ENCODE measurements around the gene SMAD5.

The SMAD5 gene

DNA sequence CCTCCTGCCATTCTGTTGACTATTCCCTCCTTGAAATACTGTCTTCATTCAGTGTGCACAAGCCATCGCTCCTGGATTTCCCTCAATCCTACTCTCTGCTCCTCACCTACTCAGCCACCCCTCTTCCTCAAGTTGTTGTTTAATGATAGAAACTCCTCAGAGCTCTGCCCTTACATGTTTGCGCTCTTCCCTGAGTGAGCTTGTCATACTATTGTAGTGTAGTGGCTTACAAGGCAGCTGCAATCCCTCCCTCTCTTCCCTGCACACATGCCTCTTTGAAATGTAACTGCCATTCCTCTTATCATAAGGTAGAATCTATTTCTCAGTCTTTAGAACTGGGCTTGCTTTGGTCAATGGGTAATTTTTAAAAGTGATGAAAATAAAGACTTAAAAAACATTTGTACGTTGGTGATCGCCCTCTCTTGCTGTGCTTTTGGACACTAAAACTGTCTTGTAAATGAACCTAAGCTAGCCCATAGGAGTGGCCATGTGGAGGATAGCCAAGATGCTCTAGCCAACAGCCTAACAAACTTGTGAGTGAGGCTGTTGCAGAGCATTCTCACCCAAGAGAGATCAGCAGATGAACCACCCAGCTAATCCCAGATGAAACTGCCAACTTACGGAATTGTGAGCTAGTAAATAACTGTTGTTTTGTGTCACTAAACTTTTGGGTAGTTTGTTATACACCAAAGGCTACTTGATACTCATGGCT lies 18.1 kb upstream of the SMAD5 start:
- DNase-seq (ENCODE audit: low read depth, low spot score) = peak; percentile 81
- peak overlapping the region; percentile 72 for H3K27ac ChIP-seq

DNA sequence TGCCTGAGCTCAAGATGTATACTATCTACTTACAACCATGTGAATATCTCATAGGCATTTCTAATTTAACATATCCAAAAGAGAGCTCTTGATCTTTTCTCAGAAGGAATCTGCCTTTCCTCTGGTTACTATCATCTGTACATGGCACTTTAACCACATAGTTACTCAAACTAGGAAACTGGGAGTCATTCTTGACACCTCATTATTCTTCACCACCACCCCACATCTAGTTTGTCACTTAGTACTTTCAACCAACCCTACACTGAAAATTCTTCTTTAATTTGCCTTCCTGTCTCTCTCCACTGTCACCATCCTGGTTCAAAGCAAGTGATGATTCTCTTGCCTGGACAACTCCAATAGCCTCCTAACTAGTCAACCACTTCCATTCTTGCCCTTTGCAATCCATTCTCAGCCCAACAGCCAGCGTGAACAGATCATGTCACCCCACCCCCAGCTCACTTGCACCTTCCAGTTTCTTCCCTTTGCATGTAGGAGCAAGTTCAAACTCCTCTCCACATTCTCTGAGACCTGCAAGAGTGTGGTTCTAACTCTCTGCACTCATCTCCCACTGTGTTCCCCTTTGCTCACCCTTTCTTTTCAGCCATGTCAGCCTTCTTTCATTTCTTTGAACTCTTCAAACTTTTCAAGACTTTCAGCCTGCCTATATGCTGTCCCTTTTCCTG lies 17.3 kb upstream of the SMAD5 start:
- H3K27ac ChIP-seq = peak overlapping the region; percentile 72
- peak; percentile 62 for DNase-seq (ENCODE audit: low read depth, low spot score)

DNA sequence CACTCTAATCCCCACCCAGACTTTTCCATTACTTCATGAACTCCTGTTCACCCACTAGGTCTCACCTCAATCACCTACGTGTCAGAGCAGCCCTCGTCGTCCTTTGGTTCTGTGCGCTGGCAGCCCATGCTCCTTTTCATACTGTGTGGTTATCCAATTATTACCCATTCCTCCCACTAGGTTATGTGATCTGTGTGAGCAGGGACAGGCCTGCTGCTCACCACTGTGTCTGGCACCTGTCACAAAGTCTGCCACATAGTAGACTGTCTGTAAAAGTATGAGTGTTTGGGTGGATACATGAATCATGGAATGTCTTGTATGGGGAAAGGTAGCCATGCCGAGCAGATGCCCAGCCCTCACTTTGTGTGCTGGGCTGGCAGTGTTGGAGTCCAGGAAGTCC lies 12.1 kb upstream of the SMAD5 start:
- H3K27ac ChIP-seq = no peak overlapping the region
- DNase-seq (ENCODE audit: low read depth, low spot score) = no peak

DNA sequence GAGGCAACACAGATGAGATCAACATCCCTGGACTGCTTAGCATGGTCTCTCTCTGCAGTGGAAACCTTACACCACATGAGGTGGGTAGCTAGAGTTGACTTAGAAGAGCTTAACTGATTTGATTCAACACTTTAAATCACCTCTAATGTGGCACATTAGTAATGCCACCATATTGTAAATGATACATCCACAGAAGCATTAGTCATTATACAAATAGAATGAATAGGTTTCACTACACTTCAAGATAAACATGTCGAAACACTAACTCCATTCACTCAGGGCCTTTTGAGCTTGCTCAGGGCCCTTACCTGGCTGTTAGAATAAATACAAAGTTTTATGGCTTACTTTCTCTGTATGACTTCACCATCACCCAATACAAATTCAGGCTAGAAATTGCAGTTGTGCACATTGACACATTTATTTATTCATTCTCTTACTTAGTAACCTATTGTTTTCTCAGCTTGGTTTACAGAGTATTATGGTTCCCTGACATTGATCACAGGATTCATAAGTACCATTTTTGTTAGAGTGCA lies 9.3 kb upstream of the SMAD5 start:
- DNase-seq (ENCODE audit: low read depth, low spot score) = peak; percentile 96
- peak overlapping the region; percentile 64 for H3K27ac ChIP-seq

DNA sequence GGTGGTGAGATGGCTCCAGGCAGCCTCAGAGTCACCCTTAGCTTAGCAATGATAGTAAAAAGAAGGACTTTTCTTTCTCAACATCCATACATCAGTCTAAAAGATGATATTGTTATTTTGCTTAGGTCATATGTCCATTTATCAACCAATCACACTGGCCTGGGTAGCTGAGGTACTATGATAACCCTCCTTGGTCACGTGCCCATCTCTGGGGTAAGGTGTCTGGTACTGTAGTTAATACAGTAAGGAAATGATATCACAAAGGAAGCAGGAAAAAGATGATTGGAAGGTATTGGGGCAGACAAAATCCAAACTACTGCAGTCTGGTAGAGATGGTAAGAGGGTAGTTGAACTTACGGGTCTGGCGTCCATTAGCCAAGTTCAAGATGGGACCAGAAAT lies 5.1 kb upstream of the SMAD5 start:
- no peak for DNase-seq (ENCODE audit: low read depth, low spot score)

DNA sequence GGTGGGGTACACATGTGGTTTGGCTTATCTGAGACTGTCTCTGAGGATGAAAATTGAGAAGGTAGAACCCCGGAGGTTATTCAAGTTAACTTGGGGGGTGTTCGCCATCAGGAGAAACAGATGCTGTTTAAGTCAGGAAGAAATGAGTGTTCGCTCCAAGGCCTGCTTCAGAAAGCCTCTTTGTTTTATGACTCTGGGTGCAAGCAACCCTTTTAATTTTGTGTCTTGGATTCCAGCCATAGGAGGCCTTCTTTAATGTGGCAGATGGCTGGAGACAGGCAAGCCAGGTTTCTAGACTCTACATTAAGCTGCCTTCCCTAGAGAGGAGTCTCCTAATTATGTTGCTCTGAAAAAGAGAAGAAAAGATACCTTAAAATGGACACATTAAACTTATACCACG lies 4.2 kb upstream of the SMAD5 start:
- no peak for DNase-seq (ENCODE audit: low read depth, low spot score)
- no peak overlapping the region for H3K27ac ChIP-seq

More for the DNA sequence above, 5.1 kb upstream of the SMAD5 start:
- no peak overlapping the region for H3K27ac ChIP-seq

DNA sequence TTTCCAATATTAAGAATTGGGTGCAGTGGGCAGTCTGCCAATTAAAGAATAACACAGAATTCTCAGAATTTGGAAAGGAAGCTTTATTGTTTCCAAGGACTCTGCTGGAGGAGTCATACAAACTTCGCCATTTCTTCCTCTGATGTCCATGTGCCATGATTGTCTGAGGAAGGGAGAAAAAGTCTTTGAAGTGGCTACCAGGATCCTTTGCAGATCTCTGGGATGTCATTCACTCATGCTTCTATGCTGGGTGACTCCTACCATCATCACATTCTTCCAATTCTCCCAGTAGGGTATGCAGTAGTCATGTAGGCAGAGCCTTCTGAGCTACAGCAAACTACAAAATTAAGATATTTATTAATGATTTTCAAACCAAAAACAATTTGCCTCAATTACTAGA lies 3.2 kb upstream of the SMAD5 start:
- no peak for DNase-seq (ENCODE audit: low read depth, low spot score)
- H3K27ac ChIP-seq = no peak overlapping the region

DNA sequence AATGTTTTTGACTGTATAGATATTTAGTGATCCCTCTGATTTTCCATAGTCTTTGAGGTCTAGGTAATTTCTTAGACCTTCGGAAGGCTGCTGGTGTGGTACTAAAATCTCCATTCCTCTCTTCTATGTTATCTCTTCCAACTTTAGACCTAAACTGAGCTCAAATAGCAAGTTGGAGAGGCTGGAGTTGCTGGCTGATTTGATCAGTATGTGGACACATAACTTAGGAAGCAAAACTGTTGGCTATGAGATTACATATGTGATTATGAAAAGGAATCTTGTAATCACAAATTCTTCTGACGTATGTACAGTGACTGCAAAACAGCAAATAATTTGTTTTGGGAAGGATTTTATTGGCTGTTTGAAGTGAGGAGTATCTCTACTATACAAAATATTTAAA lies 2.1 kb upstream of the SMAD5 start:
- DNase-seq (ENCODE audit: low read depth, low spot score) = no peak
- no peak overlapping the region for H3K27ac ChIP-seq

DNA sequence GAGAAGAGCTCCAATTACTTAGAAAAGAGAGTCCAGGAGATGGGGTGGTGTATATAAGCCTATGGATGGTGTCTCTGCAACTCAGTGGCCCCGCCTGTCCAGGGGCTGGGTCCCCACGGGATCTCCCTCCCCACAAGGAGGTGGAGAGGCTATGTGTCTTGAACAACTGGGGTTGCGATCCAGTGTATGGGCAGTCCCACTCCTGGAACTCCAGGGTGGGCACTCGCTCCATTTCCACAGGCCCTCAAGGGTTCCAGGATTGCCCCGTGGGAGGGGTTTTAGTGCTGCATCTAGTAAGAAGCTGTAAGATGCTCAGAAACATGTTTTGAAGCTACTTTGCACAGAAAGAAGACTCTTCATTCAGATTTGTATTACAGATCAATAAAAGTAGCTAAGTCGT lies 558 bp upstream of the SMAD5 start:
- H3K27ac ChIP-seq = peak overlapping the region; percentile 89
- DNase-seq (ENCODE audit: low read depth, low spot score) = no peak

DNA sequence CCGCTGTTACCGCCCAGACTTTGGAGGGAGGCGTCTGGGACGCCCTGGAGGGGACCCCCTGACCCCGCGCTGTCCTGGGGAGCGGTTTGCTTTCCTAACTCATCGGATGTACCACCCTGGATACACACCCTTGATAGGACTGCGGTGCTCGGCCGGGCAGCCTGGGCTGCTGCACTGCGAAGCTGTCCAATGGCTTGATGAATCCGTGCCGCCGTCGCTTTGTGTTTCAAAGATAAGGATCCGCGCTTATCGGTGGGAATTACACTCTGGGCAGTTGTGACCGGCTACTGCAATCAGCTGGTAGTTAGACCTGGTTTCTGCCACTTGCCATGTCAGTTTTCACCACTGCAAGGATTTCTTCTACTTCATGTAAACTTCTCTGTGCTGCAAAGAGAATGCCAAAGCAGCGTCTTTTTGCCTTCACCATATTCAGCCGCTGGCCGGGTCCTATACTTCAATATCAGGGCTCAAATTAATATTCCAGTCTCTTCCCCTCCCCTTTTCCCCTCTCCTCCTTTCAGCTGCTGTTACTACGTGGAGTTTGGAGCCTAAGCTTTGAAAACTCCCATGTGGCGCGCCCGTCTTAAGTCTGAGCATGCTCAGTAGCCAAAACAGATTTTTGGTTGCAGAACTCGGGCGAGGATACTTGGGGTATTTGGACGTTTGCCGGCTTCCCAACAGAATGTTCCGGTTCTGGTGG lies 727 bp downstream of the SMAD5 start:
- peak overlapping the region; percentile 89 for H3K27ac ChIP-seq
- no peak for DNase-seq (ENCODE audit: low read depth, low spot score)

DNA sequence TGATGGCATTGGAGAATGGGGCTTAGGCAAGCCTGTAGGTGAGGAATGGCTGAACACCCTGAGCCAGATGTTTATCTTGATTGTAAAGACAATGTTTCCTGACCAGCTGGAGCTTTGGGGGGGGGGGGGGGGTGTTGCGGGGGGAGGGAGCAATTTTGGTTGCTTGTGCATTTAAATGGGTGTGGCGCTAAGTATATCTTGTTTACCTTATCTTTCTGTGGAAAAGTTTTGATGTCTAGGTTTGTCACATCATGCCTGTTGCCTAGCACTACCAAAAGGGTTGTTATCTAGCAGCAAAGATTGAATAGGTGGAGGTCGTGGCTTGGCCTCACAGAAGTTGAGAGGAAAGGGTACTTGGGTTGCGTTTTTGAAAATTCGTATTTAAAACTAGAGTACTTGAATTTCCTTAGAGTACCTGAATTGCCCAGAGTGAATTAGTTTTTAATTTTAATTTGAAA lies 1.3 kb downstream of the SMAD5 start:
- H3K27ac ChIP-seq = peak overlapping the region; percentile 89
- no peak for DNase-seq (ENCODE audit: low read depth, low spot score)

DNA sequence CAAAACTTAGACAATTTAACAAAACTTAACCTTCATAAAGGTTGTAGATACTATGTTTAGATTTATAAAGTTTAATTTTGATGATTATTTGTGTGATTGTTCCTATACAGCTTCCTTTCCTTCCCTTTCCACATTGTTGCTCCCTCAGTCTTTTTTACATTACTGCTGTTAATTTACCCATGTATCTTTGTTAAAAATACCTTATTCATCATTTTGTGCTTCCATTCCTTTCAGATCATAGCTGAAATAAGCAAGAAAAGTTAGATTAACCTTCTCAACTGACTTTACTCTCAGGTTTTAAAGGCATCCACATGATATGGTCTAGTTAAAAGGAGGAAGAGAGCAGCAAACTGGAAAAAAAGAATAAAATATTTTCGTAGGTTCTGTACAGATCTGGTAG lies 2.0 kb downstream of the SMAD5 start:
- H3K27ac ChIP-seq = no peak overlapping the region
- DNase-seq (ENCODE audit: low read depth, low spot score) = no peak

DNA sequence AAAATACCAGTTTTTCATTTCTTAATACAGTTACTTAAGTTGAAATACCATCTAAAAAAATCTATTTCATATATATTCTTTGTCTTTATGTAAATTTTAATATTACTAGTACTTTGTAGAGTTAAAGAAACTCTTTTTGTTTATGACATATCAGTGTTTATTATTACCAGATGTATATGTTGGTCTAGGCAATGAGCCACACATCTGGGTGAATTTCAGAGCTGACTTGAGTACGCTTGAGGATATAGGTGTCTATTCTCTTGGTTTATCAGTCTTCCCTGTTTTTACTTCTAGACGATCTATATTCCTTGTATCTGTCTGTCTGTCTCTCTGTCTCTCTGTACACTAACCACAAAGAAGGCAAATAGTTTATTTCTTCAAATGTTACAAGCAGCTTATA lies 2.9 kb downstream of the SMAD5 start:
- H3K27ac ChIP-seq = no peak overlapping the region
- DNase-seq (ENCODE audit: low read depth, low spot score) = no peak

DNA sequence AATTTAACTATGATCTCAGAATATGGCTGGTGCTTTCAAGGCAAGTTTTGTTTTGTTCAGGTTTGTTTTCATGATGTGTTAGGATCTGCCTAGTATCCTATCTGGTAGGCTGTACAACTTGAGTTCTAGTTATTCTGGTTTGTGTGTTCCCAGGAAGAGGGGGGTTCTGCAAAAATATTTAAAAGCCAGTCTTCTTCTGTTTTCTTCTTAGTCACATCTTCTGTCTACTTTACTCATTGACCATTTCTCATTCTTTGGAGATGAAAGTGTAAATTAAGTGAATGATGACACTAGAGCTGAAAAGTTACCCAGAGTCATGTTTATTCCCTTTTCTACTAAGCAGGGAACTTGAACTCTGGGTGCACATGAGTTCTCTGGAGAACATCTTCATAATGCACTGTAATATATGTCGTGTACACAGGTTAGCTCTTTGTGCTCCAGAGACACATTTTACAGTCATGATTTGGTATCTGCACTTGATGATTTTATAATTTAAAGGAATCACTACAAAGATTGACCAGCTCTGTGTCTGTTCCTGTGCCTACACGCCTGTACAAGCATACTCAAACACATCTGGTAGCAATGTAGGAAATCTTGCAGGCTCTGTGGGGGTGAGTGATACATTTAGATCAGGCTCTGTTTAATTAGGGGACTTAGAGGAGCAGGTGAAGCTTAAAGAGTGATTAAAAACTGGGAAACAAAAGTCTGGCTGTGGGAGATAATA lies 5.0 kb downstream of the SMAD5 start:
- DNase-seq (ENCODE audit: low read depth, low spot score) = no peak
- peak overlapping the region; percentile 61 for H3K27ac ChIP-seq

DNA sequence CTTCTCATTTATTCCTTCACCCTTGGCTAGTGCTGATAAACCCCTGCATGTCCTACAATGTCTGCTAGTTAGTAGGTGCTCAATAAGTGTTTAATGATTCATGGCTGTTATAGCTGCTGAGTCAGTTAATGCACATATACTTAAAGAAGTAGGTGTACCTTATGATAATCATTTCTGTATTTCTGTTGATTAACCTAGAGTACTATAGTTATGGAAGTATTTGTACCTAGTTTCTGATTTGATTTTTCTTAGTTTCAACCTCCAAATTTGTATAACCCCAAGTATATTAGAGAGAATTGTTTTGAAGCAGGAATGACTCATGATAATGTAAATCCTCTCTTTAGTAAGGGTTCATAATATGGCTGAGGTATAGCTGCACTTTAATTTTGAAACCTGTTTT lies 8.9 kb downstream of the SMAD5 start:
- H3K27ac ChIP-seq = no peak overlapping the region
- no peak for DNase-seq (ENCODE audit: low read depth, low spot score)

DNA sequence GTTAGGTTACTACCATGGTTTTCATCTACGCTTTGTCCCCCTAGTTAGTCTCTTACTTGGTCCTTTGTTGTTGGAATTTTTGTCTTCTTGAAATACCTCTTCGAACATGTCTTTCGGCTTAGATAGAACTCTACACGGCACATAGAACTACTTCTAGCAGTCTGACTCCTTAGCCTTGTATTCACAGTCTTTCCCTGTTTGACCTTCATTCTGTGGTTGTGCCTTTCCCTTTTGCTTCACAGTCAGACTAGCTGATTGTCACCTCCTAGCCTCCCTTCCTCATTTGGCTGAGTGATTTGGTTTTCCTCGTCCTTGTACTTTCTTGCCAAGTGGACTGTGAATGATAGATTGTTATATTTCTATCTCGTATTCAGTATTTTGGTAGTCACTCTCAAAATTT lies 10.7 kb downstream of the SMAD5 start:
- no peak for DNase-seq (ENCODE audit: low read depth, low spot score)
- no peak overlapping the region for H3K27ac ChIP-seq

DNA sequence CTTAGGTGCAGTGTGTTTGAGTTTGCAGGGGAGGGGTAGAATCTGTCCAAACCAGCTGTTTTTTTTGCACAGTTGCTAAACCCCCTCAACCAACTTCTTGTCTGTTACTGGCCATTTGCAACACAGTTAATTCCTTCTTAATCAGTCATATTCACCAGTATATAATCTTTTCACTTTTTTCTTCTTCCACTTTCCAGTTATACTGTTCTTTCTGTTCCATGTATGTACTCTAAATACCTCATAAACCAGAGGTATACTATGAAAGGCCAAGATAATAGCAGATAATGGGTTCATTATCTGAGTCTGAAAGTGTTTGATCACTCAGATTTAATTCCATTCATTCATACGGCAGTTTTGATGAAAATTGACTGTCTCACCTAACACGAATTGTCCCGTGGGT lies 11.1 kb downstream of the SMAD5 start:
- no peak for DNase-seq (ENCODE audit: low read depth, low spot score)
- H3K27ac ChIP-seq = no peak overlapping the region

DNA sequence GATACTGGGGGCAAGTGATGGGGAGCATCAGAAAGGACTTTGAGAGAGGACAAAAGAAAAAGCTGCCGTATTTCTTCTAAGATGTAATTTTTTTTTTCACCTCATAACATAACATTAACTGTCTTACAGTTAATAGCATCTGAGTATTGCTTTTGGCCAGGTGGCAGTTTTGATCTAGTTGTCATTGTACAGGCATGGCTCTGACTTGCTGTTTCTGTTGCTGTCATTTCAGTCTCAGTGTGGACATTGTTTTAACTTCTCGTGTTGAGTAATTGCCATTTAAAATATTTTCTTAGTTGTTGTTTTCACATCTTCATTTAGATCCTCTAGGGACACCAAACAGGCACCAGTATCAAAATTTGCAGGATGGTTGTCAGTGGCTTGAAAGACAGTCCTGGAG lies 12.4 kb downstream of the SMAD5 start:
- H3K27ac ChIP-seq = no peak overlapping the region
- DNase-seq (ENCODE audit: low read depth, low spot score) = no peak

DNA sequence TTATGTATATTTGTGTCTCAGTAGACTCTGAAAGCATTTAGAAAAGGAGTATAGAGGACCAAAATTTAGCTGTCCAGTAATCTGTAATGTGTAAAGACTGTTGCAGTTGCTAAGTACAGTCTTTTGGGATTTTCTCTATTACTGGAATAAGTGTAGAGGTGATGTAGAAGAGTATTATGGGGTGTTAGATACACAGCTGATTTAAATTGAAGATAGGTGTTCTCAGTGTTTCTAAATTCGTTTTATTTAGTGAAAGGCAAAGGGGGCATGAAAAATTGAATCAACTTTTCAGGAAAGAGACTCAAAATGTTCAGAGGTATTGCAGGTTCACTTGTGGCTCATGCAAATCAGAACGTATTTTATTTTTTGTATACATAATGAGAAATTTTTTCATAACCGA lies 13.6 kb downstream of the SMAD5 start:
- no peak overlapping the region for H3K27ac ChIP-seq
- no peak for DNase-seq (ENCODE audit: low read depth, low spot score)

DNA sequence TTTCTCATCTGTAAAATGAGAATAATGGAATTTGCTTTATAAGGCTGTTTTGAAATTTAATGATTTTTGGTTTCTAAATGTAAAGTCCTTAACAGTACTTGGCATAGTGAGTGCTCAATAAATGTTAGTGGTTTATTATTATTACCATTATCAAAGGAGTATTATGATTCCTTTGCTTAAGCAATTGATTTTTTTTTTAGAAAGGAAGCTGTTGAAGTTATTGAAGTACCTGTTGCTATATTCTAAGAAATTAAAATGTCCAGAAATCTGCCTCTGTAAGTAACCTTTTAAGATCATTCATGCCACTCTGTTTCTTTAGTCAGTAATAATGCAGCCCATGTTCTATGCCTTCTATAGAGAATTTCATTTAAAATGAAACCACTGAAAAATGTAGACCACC lies 15.0 kb downstream of the SMAD5 start:
- H3K27ac ChIP-seq = no peak overlapping the region
- DNase-seq (ENCODE audit: low read depth, low spot score) = no peak

DNA sequence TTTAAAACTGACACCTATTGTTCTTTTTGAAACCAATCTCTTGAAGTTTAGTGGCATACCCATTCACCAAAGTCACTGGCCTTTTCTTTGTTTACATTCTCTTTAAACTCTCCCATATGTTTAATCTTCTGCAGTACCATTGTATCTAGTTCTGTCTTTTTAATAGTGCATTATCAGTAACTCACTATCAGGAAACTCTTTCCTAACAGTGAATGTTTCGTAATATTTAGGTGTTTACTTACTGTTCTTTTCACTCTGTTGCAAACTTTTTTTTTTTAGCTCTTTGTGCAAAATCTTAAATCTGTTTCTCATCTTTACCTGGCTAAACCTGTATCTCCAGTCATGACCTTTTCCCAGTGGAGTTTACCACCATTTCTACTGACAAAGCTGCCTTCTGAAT lies 17.2 kb downstream of the SMAD5 start:
- no peak for DNase-seq (ENCODE audit: low read depth, low spot score)
- no peak overlapping the region for H3K27ac ChIP-seq

All from epithelial cell of prostate (primary cell).